ENCODE measurements around the gene SPI1. TPM values are rescaled to one million over a fixed set of nuclear protein-coding genes. Genes with fewer than 3 reads are reported as not detected.

The SPI1 gene
- total and polyA plus RNA-seq, 2 donors (not counting 3 experiments of a cell fraction or from before 2014, with no cell fraction given) = not detected

DNA sequence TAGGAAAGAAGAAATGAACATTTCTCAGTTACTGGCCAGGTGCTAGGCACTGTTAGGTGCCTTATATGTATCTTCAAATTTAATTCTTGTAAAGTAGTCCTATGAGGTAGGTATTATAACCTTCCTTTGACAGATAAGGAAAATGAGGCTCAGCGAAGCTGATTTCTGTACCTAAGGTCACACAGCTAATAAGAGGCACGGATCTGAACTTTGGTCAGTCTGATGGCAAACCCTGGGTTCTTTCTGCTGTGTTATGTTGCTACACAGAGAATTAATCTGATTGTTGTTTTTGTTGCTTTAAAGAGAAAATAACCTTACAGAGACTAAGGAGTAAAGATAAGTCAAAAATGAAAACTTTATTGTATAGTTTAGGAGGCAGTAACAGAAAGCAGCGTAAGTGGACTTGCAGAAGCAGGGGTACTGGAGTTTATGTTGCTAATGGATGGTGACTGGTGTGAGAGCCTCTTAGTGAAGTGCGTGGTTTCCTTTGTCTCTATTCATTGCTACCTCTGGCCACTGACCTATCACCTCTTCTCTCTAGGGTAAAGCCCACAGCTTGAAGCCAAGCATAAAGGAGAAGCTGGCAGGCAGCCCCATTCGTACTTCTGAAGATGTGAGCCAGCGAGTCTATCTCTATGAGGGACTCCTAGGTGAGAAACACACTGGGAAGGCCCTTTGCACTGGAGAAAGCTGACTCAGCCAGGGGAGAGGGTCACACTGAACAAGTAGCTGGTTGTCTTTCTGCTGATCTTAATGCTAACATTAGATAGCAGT is 70.1 kb downstream of the SPI1 start:
- ChIA-PET POLR2A (interaction anchor here (0.6 kb wide), 1 partner anchor 52 kb away, joined by 4 read pairs; no protein-coding TSS in a partner anchor), CTCF (interaction anchor here (1.5 kb wide), 1 partner anchor 47 kb away, joined by 3 read pairs; no protein-coding TSS in a partner anchor)
- H3K79me2 ChIP-seq (ENCODE audit: control insufficient read depth, insufficient read depth, low read length) = no peaks in the 10 kb centered on the region
- no peak overlapping the region for H3K9ac ChIP-seq (replicated peaks; ENCODE audit: extremely low read depth, insufficient read depth, low read length)
- no peak overlapping the region for H3K4me3 ChIP-seq (replicated peaks in 1 of 3; ENCODE audit: insufficient read depth in 1 of 3, low read depth in 1 of 3, low read length in 3 of 3)
- peaks cover 14 to 40% of the 10 kb centered on the region in 2 experiments for H3K36me3 ChIP-seq (ENCODE audit: control insufficient read depth in 2 of 2, extremely low read depth in 1 of 2, insufficient read depth in 2 of 2, low read length in 2 of 2)
- H3K4me1 ChIP-seq (ENCODE audit: control insufficient read depth, extremely low read depth, insufficient read depth, low read length) = no peaks in the 10 kb centered on the region
- no peaks in the 10 kb centered on the region for H3K9me1 ChIP-seq (replicated peaks; ENCODE audit: control insufficient read depth, extremely low read depth, insufficient read depth, low read length)
- dilution Hi-C loops (cut with MboI; ENCODE audit: extremely low pct_ligation_motif_present, low sequenced_read_pairs) = no loop called here
- H3K27me3 ChIP-seq (ENCODE audit: control insufficient read depth in 2 of 2, insufficient read depth in 2 of 2, low read length in 2 of 2) = no peaks in the 10 kb centered on the region
- H3K4me2 ChIP-seq (ENCODE audit: insufficient read depth, low read length) = no peak overlapping the region
- no peak for FAIRE-seq
- TF ChIP-seq GATA2 (IDR thresholded peaks at IDR 0.05; ENCODE audit: insufficient read depth, insufficient read length, low read depth, low read length) = no peak
- TF ChIP-seq, protein P1, sequence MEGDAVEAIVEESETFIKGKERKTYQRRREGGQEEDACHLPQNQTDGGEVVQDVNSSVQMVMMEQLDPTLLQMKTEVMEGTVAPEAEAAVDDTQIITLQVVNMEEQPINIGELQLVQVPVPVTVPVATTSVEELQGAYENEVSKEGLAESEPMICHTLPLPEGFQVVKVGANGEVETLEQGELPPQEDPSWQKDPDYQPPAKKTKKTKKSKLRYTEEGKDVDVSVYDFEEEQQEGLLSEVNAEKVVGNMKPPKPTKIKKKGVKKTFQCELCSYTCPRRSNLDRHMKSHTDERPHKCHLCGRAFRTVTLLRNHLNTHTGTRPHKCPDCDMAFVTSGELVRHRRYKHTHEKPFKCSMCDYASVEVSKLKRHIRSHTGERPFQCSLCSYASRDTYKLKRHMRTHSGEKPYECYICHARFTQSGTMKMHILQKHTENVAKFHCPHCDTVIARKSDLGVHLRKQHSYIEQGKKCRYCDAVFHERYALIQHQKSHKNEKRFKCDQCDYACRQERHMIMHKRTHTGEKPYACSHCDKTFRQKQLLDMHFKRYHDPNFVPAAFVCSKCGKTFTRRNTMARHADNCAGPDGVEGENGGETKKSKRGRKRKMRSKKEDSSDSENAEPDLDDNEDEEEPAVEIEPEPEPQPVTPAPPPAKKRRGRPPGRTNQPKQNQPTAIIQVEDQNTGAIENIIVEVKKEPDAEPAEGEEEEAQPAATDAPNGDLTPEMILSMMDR (IDR thresholded peaks at IDR 0.05; ENCODE audit: extremely low read depth in 1 of 2, insufficient read depth in 1 of 2, low read depth in 1 of 2, low read length in 2 of 2) = no peak
- no peak for TF ChIP-seq POLR2A (IDR thresholded peaks at IDR 0.05; ENCODE audit: low read depth, low read length)
- TF ChIP-seq EZH2 (IDR thresholded peaks at IDR 0.05; ENCODE audit: borderline replicate concordance, low read depth, low read length, severe bottlenecking) = no peak
- no peak for TF ChIP-seq FOS (IDR thresholded peaks at IDR 0.05; ENCODE audit: borderline replicate concordance, insufficient read depth, low read length)
- TF ChIP-seq JUN (IDR thresholded peaks at IDR 0.05; ENCODE audit: borderline replicate concordance, insufficient read depth, insufficient read length, low read depth) = no peak
- TF ChIP-seq POLR2AphosphoS5 (IDR thresholded peaks at IDR 0.05; ENCODE audit: insufficient read depth, low read depth, low read length) = no peak
- no peak for TF ChIP-seq MYC (IDR thresholded peaks at IDR 0.05; ENCODE audit: low read depth, low read length)
- TF ChIP-seq, protein P2, sequence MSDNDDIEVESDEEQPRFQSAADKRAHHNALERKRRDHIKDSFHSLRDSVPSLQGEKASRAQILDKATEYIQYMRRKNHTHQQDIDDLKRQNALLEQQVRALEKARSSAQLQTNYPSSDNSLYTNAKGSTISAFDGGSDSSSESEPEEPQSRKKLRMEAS (IDR thresholded peaks at IDR 0.05; ENCODE audit: insufficient read depth, insufficient read length) = no peak
- H4K20me1 ChIP-seq (replicated peaks; ENCODE audit: control insufficient read depth, extremely low read depth, insufficient read depth, low read length) = no peaks in the 10 kb centered on the region
- H2AFZ ChIP-seq (ENCODE audit: low read depth, low read length) = no peak overlapping the region
- H3K9me3 ChIP-seq (replicated peaks; ENCODE audit: control insufficient read depth, insufficient read depth, low read length) = no peaks in the 10 kb centered on the region
- no peak for DNase-seq (ENCODE audit: low read depth, low spot score)
- intact Hi-C loops (cut with micrococcal nuclease) = no loop called here
- BruUV-seq (replicated peaks) = no TSS peak
- no peak overlapping the region for H3K27ac ChIP-seq (ENCODE audit: insufficient read depth, low read depth, low read length)
